Gastroesophageal sphincter (tissue), 3 donors: ENCODE data around the gene SNED1.

Source experiments
- EP300 ChIP-seq: sonication (generic); formaldehyde crosslinking; IDR thresholded peaks from one replicate; pipeline ENCODE4 v1.6.1; 2017; ENCODE audit warnings: antibody characterized with exemption, mild to moderate bottlenecking
- TF ChIP-seq, protein P1 (sequence below), 4 experiments: fragments of 200-600 bp in 2 of 4; fragments of 450-650 bp in 2 of 4; sonication (generic) in 1 of 4; IDR thresholded peaks; one replicate each; pipeline ENCODE4 v1.5.1; 2017 to 2019; ENCODE audit warnings: antibody characterized with exemption in 4 of 4, mild to moderate bottlenecking in 2 of 4, moderate library complexity in 2 of 4

DNA sequence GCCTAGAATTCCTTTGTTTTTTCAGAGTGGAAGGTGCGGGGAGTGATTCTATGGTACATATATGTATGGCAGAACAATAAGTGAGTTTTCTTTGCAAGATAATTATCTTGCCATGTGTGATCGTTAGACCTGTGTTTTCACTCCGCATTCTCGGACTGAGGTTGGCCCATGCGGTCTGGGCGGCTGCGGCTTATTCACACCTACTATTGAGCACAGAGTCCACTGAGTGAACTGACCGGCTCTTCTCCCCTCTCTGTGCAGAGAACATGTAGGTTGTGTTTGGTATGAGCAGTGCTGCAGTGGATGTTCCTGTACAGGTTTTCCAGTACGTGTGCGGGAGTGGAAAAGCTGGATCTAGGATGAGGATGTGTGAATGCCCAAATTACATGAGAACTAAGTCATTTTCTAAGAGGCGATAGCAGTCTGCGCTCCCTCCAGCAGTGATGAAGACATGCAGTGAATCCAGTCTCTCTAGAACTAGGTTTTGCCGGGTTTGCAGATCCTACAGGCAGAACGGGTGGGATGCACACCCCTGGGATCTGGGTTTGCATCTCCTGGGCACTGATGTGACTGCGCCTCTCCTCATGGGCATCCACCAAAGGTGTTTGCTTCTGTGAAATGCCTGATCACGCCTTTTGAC, 76.6 kb downstream of the SNED1 start:
- TF ChIP-seq, protein P1, sequence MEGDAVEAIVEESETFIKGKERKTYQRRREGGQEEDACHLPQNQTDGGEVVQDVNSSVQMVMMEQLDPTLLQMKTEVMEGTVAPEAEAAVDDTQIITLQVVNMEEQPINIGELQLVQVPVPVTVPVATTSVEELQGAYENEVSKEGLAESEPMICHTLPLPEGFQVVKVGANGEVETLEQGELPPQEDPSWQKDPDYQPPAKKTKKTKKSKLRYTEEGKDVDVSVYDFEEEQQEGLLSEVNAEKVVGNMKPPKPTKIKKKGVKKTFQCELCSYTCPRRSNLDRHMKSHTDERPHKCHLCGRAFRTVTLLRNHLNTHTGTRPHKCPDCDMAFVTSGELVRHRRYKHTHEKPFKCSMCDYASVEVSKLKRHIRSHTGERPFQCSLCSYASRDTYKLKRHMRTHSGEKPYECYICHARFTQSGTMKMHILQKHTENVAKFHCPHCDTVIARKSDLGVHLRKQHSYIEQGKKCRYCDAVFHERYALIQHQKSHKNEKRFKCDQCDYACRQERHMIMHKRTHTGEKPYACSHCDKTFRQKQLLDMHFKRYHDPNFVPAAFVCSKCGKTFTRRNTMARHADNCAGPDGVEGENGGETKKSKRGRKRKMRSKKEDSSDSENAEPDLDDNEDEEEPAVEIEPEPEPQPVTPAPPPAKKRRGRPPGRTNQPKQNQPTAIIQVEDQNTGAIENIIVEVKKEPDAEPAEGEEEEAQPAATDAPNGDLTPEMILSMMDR (IDR thresholded peaks at IDR 0.05) = no peak
- TF ChIP-seq EP300 = no peak
